ENCODE data around the gene B4GALT6.

B4GALT6 gene

DNA sequence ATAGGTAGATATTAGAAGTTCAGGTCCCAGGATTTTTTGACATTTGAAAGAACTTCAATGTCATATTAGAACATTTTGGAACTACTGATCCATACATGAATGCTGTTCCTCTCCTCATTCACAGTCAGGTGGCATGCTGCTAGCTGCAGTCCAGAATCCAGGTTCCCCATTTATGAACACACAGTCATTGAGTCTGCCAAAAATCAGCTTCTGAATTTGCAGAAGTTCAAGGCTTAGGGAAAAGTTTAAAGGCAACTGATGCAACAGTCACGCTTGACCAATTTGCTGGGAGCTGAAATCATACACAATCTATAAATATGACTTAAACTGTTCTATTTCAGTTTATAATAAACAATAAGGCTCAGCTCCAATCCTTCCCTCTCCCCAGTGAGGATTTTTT is 110.0 kb downstream of the B4GALT6 start:
- H3K9me3 ChIP-seq (ENCODE audit: control insufficient read depth, insufficient read depth, low read length): no peaks in the 10 kb centered on the region
- H3K9ac ChIP-seq (ENCODE audit: low read depth, low read length): no peak overlapping the region
- H3K4me1 ChIP-seq (ENCODE audit: insufficient read depth, low read length): no peaks in the 10 kb centered on the region
- H3K36me3 ChIP-seq (ENCODE audit: insufficient read depth, low read length): no peaks in the 10 kb centered on the region
